HCT116 (cell line): ENCODE data around the gene ZBTB20.

Source experiments
- SRF ChIP-seq: IDR thresholded peaks from 2 replicates; pipeline ENCODE4 v1.6.1; 2012; ENCODE audit warnings: low read depth
- TF ChIP-seq, protein P1 (sequence below), 3 experiments: fragments of 200-600 bp in 1 of 3; sonication (generic) in 1 of 3; IDR thresholded peaks in 2 of 3; conservative IDR thresholded peaks in 1 of 3; 2 replicates each; pipeline ENCODE4 v1.5.1; 2012 to 2017; ENCODE audit warnings: low read depth in 2 of 3, low read length in 2 of 3, antibody characterized with exemption in 1 of 3, borderline replicate concordance in 1 of 3, control low read depth in 1 of 3, mild to moderate bottlenecking in 1 of 3, mixed read lengths in 1 of 3, mixed run types in 1 of 3, moderate library complexity in 1 of 3; ENCODE audit not compliant: insufficient read depth in 1 of 3

DNA sequence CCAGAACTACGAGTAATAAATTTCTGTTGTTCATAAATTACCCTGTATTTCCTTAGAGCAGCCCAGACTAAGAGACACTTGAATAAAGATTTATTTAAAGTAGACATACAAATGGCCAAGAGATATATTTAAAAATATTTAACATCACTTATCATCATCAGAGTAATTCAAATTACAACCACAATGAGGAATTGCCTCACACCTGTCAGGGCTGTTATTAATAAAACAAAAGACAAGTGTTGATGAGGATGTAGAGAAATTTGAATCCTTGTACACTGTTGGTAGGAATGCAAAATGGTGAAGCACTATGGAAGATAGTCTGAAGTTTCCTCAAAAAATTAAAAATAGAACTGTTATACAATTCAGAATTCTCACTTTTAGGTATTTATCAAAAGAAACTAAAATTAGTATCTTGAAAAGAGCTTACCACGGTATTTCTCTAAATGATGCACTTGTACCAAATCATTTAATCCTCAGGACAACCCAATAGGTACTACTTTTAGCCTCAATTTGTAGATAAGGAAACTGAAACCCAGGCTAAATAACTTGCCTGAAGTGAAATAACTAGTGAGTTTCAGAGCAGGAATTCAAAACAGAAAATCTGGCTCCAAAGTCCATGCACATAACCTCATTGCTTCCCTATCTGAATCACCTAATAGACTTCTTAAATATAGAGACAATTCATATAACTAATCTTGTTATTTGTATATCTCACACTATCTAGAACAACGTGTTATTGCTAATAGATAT lies 69.4 kb downstream of the ZBTB20 start:
- TF ChIP-seq, protein P1, sequence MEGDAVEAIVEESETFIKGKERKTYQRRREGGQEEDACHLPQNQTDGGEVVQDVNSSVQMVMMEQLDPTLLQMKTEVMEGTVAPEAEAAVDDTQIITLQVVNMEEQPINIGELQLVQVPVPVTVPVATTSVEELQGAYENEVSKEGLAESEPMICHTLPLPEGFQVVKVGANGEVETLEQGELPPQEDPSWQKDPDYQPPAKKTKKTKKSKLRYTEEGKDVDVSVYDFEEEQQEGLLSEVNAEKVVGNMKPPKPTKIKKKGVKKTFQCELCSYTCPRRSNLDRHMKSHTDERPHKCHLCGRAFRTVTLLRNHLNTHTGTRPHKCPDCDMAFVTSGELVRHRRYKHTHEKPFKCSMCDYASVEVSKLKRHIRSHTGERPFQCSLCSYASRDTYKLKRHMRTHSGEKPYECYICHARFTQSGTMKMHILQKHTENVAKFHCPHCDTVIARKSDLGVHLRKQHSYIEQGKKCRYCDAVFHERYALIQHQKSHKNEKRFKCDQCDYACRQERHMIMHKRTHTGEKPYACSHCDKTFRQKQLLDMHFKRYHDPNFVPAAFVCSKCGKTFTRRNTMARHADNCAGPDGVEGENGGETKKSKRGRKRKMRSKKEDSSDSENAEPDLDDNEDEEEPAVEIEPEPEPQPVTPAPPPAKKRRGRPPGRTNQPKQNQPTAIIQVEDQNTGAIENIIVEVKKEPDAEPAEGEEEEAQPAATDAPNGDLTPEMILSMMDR (IDR thresholded peaks at IDR 0.05 in 2 of 3, conservative IDR thresholded peaks at IDR 0.05 in 1 of 3; ENCODE audit: borderline replicate concordance in 1 of 3, insufficient read depth in 1 of 3, low read depth in 2 of 3, low read length in 2 of 3): no peak
- TF ChIP-seq SRF: no peak
